Effector memory CD8-positive, alpha-beta T cell (primary cell): ENCODE results near the gene ST6GALNAC3.
"Not testable (repeated sequence)": the region's sequence is repeated elsewhere in the genome, so short reads cannot be mapped to it uniquely, and the experiment has no call there.

ENCODE experiments used
- ATAC-seq: fragments of 150-1000 bp; cut with Tn5 transposase; replicated peaks from 2 replicates; pipeline ENCODE4 v1.10.0; 2021; ENCODE audit warnings: mild to moderate bottlenecking, moderate library complexity
- DNase-seq, 3 experiments: peaks; one replicate each; pipeline ENCODE4 v3.0.0; 2021
- H3K27ac Mint-ChIP-seq, 2 donors: one replicate each; pipeline ENCODE4 v1.8.0; 2022; ENCODE audit warnings: mild to moderate bottlenecking in 2 of 2, mixed read lengths in 2 of 2, moderate library complexity in 2 of 2
- H3K27me3 Mint-ChIP-seq, 2 donors: one replicate each; pipeline ENCODE4 v1.8.0; 2022; ENCODE audit warnings: mixed read lengths in 2 of 2
- H3K36me3 Mint-ChIP-seq: one replicate; pipeline ENCODE4 v1.8.0; 2022; ENCODE audit warnings: mild to moderate bottlenecking, moderate library complexity, mixed read lengths; ENCODE audit not compliant: insufficient read depth
- H3K4me1 Mint-ChIP-seq, 2 donors: one replicate each; pipeline ENCODE4 v1.8.0; 2022; ENCODE audit warnings: low read depth in 2 of 2, mixed read lengths in 2 of 2
- H3K4me3 Mint-ChIP-seq, 2 donors: one replicate each; pipeline ENCODE4 v1.8.0; 2022; ENCODE audit warnings: mild to moderate bottlenecking in 2 of 2, mixed read lengths in 2 of 2, moderate library complexity in 2 of 2
- H3K9me3 Mint-ChIP-seq, 2 donors: one replicate each; pipeline ENCODE4 v1.8.0; 2022; ENCODE audit warnings: mixed read lengths in 2 of 2

ST6GALNAC3 gene

GRCh38 chr1:76082062-76082461, 7.5 kb downstream of the ST6GALNAC3 start:
- DNase-seq: no peak
- no peak overlapping the region for H3K27ac Mint-ChIP-seq
- no peak overlapping the region for H3K4me3 Mint-ChIP-seq
- no peaks in the 10 kb centered on the region for H3K36me3 Mint-ChIP-seq
- no peaks in the 10 kb centered on the region for H3K4me1 Mint-ChIP-seq
- H3K27me3 Mint-ChIP-seq: peaks cover 0 to under 1% of the 10 kb centered on the region in 2 donors
- ATAC-seq: no peak
- no peaks in the 10 kb centered on the region for H3K9me3 Mint-ChIP-seq

GRCh38 chr1:76083189-76083588, 8.6 kb downstream of the ST6GALNAC3 start:
- no peak for DNase-seq
- no peaks in the 10 kb centered on the region for H3K9me3 Mint-ChIP-seq
- no peak overlapping the region for H3K4me3 Mint-ChIP-seq
- H3K27me3 Mint-ChIP-seq: no peaks in the 10 kb centered on the region
- H3K36me3 Mint-ChIP-seq: no peaks in the 10 kb centered on the region
- H3K27ac Mint-ChIP-seq: no peak overlapping the region
- H3K4me1 Mint-ChIP-seq: no peaks in the 10 kb centered on the region
- no peak for ATAC-seq

GRCh38 chr1:76084029-76084627, 9.6 kb downstream of the ST6GALNAC3 start:
- H3K4me3 Mint-ChIP-seq: no peak overlapping the region
- no peaks in the 10 kb centered on the region for H3K9me3 Mint-ChIP-seq
- no peaks in the 10 kb centered on the region for H3K4me1 Mint-ChIP-seq
- no peaks in the 10 kb centered on the region for H3K27me3 Mint-ChIP-seq
- no peaks in the 10 kb centered on the region for H3K36me3 Mint-ChIP-seq
- H3K27ac Mint-ChIP-seq: no peak overlapping the region
- DNase-seq (no peak), ATAC-seq (no peak)

- Mint-ChIP-seq H3K9me3 (no peaks in the 10 kb centered on the region), H3K36me3 (no peaks in the 10 kb centered on the region), H3K27me3 (no peaks in the 10 kb centered on the region), H3K4me3 (no peak overlapping the region), H3K4me1 (no peaks in the 10 kb centered on the region), H3K27ac (no peak overlapping the region)
- ATAC-seq: no peak
- no peak for DNase-seq
Measured at GRCh38 chr1:76084685-76085084, 10.1 kb downstream of the ST6GALNAC3 start.

- Mint-ChIP-seq H3K4me1 (no peaks in the 10 kb centered on the region), H3K9me3 (no peaks in the 10 kb centered on the region), H3K27me3 (no peaks in the 10 kb centered on the region), H3K27ac (no peak overlapping the region), H3K36me3 (no peaks in the 10 kb centered on the region), H3K4me3 (no peak overlapping the region)
- DNase-seq (no peak), ATAC-seq (no peak)
Measured at GRCh38 chr1:76086109-76086508, 11.6 kb downstream of the ST6GALNAC3 start.

- Mint-ChIP-seq H3K27me3 (no peaks in the 10 kb centered on the region), H3K36me3 (no peaks in the 10 kb centered on the region), H3K27ac (no peak overlapping the region), H3K4me1 (no peaks in the 10 kb centered on the region), H3K9me3 (no peaks in the 10 kb centered on the region), H3K4me3 (no peak overlapping the region)
- DNase-seq (no peak), ATAC-seq (no peak)
Measured at GRCh38 chr1:76086597-76086996, 12.1 kb downstream of the ST6GALNAC3 start.

DNA sequence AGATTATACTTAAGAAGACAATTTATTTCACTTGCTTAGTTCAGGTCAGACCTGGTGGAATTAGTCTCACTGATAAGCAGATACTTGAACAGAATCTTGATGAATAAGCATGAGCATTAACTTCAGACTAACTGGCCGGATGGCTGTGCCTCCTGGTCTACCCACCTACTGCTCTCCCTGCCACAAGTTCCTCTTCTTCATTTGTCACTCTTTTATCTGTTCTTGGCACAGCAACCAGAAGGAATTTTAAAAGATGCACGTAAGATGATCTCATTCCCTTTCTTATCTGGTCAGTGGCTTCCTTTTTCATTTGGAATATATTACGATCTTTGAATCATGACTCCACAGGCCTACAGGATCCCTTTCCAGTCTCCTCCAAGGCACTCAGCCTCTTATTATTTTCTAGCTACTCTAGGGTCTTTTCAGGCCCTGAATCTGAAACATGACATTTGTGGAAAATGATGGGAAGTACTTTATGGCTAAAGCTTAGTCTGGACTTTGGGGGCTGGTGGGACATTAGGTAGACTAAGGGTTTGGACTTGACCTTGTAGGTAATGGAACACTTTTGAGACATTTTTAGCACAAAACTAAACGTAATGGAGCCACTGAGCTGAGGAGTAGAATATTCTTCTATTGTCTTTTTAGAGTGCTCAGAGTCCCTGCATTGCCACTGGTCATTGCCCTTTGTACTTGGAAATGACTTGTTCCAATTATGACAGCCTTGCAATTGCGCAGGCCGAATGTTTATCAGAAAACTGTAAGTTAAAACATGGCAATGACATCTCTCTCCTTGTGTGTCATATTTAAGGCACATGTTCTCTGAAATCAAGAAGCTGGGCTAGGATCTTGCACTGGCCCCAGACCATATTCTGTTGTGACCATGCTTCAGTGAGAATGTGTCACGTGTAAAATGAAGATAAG, 16.0 kb downstream of the ST6GALNAC3 start:
- Mint-ChIP-seq H3K27ac (no peak overlapping the region), H3K27me3 (no peaks in the 10 kb centered on the region), H3K9me3 (no peaks in the 10 kb centered on the region), H3K4me3 (no peak overlapping the region), H3K36me3 (no peaks in the 10 kb centered on the region), H3K4me1 (no peaks in the 10 kb centered on the region)
- DNase-seq (no peak), ATAC-seq (no peak)

- no peaks in the 10 kb centered on the region for H3K36me3 Mint-ChIP-seq
- no peaks in the 10 kb centered on the region for H3K9me3 Mint-ChIP-seq
- H3K27ac Mint-ChIP-seq: no peak overlapping the region
- ATAC-seq: no peak
- H3K27me3 Mint-ChIP-seq: no peaks in the 10 kb centered on the region
- no peaks in the 10 kb centered on the region for H3K4me1 Mint-ChIP-seq
- no peak for DNase-seq
- H3K4me3 Mint-ChIP-seq: no peak overlapping the region
Measured at GRCh38 chr1:76092812-76093211, 18.3 kb downstream of the ST6GALNAC3 start.

DNA sequence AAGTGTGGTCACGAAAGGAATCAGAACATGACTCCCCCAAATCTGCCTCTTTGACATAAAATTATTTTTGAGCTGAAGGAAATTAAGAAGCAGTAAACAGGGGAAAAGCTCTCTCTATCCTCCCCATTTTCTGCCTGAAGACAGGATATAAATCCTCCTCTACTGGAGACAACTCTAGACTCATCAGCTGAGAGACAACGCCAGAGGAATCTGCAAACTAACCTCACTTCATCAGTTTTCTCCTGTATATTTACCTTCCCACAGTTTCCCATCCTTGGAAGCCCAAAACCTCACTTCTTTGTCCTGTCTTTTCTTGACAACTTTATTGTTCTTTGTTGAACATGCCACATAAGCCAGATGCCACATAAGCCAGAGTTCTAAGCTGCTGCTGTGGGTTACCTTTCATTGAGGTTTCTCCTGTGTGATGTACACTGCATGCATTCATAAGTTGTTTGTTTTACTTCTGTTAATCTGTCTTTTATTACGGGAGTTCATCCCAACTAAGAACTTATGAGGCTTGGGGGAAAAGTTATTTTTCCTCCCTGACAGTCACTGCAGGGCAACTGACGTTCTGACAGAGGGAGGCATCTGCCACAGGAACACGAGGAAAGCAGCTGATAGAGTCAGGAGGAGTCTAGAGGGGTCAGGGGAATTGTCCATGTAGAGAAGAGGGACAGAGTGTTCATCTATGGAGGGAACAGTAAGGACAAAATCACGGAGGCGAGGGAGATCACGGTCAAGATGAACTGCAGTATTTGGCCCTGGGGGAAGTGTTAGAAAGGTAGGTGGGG, 19.2 kb downstream of the ST6GALNAC3 start:
- no peak for ATAC-seq
- H3K4me1 Mint-ChIP-seq: no peaks in the 10 kb centered on the region

GRCh38 chr1:76095802-76096201, 21.3 kb downstream of the ST6GALNAC3 start:
- Mint-ChIP-seq H3K27ac (no peak overlapping the region), H3K36me3 (no peaks in the 10 kb centered on the region), H3K27me3 (no peaks in the 10 kb centered on the region), H3K4me1 (no peaks in the 10 kb centered on the region), H3K4me3 (no peak overlapping the region), H3K9me3 (no peaks in the 10 kb centered on the region)
- ATAC-seq (no peak), DNase-seq (no peak)

More for the DNA sequence above, 19.2 kb downstream of the ST6GALNAC3 start:
- no peak overlapping the region for H3K27ac Mint-ChIP-seq
- H3K4me3 Mint-ChIP-seq: no peak overlapping the region
- H3K27me3 Mint-ChIP-seq: no peaks in the 10 kb centered on the region
- no peaks in the 10 kb centered on the region for H3K9me3 Mint-ChIP-seq
- no peaks in the 10 kb centered on the region for H3K36me3 Mint-ChIP-seq
- DNase-seq: no peak

GRCh38 chr1:76097064-76097463, 22.5 kb downstream of the ST6GALNAC3 start:
- H3K4me1 Mint-ChIP-seq, ATAC-seq, DNase-seq, H3K27ac Mint-ChIP-seq, H3K4me3 Mint-ChIP-seq, H3K36me3 Mint-ChIP-seq, H3K9me3 Mint-ChIP-seq: not testable (repeated sequence)
- peaks cover 0 to 11% of the 10 kb centered on the region in 2 donors for H3K27me3 Mint-ChIP-seq

GRCh38 chr1:76098845-76099244, 24.3 kb downstream of the ST6GALNAC3 start:
- Mint-ChIP-seq H3K27ac (no peak overlapping the region), H3K36me3 (no peaks in the 10 kb centered on the region), H3K4me3 (no peak overlapping the region), H3K9me3 (no peaks in the 10 kb centered on the region), H3K4me1 (no peaks in the 10 kb centered on the region), H3K27me3 (peaks cover 0 to 23% of the 10 kb centered on the region in 2 donors)
- ATAC-seq (no peak), DNase-seq (no peak)

DNA sequence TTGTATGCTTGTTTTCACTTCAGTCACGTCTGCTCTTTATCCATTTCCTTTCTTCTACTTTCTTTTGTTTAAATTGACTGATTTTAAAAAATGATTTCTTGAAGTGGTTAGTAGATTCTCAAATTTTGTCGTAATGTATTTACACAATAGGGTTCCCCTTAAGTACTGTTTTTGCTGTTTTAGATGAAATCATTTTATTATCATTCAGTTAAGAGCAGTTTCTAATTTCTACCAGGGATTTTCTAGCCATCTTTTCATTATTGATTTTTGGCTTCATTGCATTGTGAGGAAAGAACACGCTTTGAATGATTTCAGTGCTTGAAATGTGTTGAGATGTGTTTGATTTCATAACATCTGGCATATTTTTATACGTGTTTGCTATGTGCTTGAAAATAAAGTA, 27.0 kb downstream of the ST6GALNAC3 start:
- no peak overlapping the region for H3K27ac Mint-ChIP-seq
- no peak for ATAC-seq
- DNase-seq: no peak
- H3K9me3 Mint-ChIP-seq: no peaks in the 10 kb centered on the region
- H3K4me1 Mint-ChIP-seq: no peaks in the 10 kb centered on the region
- no peak overlapping the region for H3K4me3 Mint-ChIP-seq
- peaks cover 0 to 32% of the 10 kb centered on the region in 2 donors for H3K27me3 Mint-ChIP-seq
- H3K36me3 Mint-ChIP-seq: no peaks in the 10 kb centered on the region
